Measurements from ENCODE around the gene LGR6.

DNA sequence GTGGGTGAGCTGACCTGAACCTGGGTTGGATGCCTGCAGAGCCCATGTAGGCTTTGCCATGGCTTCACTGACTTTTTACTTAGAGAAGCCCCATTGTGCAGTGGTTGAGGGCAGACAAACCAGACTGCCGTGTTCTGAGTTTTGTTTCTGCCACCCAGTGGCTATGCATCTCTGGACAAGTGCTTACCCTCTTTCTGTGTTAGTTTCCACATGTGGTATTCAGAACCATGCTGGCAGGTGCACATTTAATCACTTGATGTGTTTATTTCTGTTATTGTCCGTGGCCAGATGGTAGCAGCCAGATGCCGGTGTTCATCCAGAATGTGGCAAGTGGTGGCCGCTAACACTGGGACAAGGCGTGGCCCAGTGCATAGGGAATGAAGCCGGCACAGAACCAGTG lies 22.9 kb upstream of the LGR6 start:
- TF ChIP-seq POLR2A (IDR thresholded peaks at IDR 0.05) (no peak), CTCF (IDR thresholded peaks at IDR 0.05) (no peak), POLR2AphosphoS5 (IDR thresholded peaks at IDR 0.05) (no peak)

All from breast epithelium (tissue), 3 donors.